Peyer's patch (tissue), 4 donors: ENCODE data around the gene ALG3.

Experiments
- POLR2A ChIP-seq, 2 donors: fragments of 450-650 bp; IDR thresholded peaks; one replicate each; pipeline ENCODE4 v1.5.1; 2017; ENCODE audit warnings: antibody characterized with exemption in 2 of 2, mild to moderate bottlenecking in 2 of 2, moderate library complexity in 2 of 2
- TF ChIP-seq, protein P1 (sequence below), 6 experiments: fragments of 450-650 bp in 4 of 6; fragments of 200-600 bp in 2 of 6; sonication (generic) in 1 of 6; IDR thresholded peaks; one replicate each; pipeline ENCODE4 v1.5.1; 2017 to 2019; ENCODE audit warnings: antibody characterized with exemption in 6 of 6, mild to moderate bottlenecking in 3 of 6, moderate library complexity in 1 of 6

DNA sequence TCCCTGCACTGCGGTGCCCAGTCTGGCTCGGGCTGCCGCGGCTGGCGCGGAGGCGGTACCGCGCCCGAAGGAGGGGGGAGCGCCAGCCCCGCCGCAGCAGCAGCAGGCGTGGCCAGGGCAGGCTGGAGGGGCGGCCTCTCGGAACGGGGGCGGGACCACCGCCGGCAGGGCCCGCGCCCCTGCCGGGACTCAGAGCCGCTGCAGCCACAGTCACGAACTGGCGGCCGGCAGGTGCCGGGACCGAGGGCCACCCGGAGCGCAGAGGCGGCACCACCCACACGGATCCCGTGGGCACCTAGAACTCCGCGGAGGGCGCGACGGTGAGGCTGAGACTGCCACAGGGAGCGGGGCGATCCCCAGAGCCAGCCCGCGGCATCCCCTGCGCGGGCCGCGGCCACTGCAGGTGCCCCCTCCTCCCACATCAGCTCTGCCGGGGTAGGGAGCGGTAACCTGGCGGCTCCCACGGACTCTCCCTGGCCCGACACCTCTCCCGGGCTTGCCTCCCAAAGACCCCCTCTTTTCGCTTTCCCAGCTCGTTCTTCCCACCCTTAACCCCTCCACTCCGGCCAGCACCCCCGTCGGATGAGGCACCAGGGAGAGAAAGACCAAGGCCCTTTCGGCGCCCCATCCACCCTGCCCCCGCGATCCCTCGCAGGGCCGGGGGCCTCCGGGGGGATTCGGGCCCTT lies 19.2 kb downstream of the ALG3 start, which contains the start of gene VWA5B2:
- TF ChIP-seq, protein P1, sequence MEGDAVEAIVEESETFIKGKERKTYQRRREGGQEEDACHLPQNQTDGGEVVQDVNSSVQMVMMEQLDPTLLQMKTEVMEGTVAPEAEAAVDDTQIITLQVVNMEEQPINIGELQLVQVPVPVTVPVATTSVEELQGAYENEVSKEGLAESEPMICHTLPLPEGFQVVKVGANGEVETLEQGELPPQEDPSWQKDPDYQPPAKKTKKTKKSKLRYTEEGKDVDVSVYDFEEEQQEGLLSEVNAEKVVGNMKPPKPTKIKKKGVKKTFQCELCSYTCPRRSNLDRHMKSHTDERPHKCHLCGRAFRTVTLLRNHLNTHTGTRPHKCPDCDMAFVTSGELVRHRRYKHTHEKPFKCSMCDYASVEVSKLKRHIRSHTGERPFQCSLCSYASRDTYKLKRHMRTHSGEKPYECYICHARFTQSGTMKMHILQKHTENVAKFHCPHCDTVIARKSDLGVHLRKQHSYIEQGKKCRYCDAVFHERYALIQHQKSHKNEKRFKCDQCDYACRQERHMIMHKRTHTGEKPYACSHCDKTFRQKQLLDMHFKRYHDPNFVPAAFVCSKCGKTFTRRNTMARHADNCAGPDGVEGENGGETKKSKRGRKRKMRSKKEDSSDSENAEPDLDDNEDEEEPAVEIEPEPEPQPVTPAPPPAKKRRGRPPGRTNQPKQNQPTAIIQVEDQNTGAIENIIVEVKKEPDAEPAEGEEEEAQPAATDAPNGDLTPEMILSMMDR (IDR thresholded peaks at IDR 0.05) = peak; percentile 12 to 39 (median 31)
- no peak for TF ChIP-seq POLR2A (IDR thresholded peaks at IDR 0.05)
